ENCODE results near the gene LINS1. TPM values are rescaled to one million over a fixed set of nuclear protein-coding genes. Genes with fewer than 3 reads are reported as not detected.

LINS1 gene
- total RNA-seq, 4 donors from 2014 or later = 11.7 to 33.0 (median 17.6) TPM

DNA sequence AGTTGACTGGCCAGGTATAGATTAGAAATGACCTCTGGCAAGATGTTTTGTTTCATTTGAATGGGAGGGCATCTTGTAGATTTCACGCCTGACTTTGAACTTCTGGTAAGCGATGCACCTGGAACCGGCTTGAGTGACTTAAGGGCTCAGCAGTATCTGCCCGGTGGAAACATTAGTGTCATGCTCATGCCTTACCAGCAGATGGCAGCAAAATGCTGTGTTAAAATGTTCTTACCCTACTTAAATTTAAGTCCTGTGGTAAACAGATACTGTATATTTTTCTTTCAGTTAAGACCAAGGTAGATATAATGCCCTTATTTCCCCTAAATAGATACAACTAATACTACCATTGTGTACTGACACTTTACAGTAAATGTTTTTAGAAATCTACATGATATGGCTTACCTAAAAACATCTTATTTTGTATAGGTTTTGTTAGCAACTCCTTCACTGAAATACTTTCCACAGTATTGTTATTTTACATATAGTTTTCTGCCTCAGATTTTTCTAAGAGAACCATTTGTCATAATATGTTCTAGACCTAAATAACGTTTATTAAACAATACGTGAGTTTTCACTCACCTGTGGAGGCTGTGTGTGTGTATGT, 25.9 kb upstream of the LINS1 start:
- intact Hi-C loops (cut with DNase I) = loop anchor here (2.0 kb wide), 2 partner anchors 245 to 379 kb away; no protein-coding TSS in a partner anchor
- TF ChIP-seq CTCF (IDR thresholded peaks at IDR 0.05) (peak; percentile 86 to 89 (median 86)), EP300 (IDR thresholded peaks at IDR 0.05) (no peak)
- H3K27me3 ChIP-seq = no peaks in the 10 kb centered on the region
- WGBS = 33% methylated on average over 6 of the region's 6 CpGs
- no peak overlapping the region for H3K27ac ChIP-seq (replicated peaks in 1 of 4)
- no peak overlapping the region for H3K4me3 ChIP-seq
- H3K36me3 ChIP-seq = peaks cover 5 to 36% (median 24%) of the 10 kb centered on the region in 4 donors
- H3K4me1 ChIP-seq = peaks cover 0 to 14% (median 0%) of the 10 kb centered on the region in 4 donors
- no peaks in the 10 kb centered on the region for H3K9me3 ChIP-seq
- no peak for DNase-seq (ENCODE audit: extremely low spot score)

DNA sequence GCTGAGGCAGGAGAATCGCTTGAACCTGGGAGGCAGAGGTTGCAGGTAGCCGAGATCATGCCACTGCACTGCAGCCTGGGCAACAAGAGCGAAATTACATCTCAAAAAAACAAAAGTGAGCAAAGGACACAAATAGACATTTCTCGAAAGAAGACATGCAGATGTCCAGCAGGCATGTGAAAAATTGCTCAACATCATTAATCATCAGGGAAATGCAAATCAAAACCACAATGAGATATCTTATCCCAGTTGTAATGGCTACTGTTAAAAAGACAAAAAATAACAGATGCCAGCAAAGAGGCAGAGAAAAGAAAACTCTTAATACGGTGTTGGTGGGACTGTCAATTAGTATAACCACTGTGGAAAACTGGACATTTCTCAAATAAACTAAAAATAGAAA, 21.3 kb upstream of the LINS1 start:
- Histone ChIP-seq H3K27me3 (no peaks in the 10 kb centered on the region), H3K4me1 (no peaks in the 10 kb centered on the region), H3K9me3 (no peaks in the 10 kb centered on the region), H3K4me3 (no peak overlapping the region), H3K27ac (replicated peaks in 1 of 4) (no peak overlapping the region), H3K36me3 (peaks cover 0 to 18% (median under 1%) of the 10 kb centered on the region in 4 donors)
- no peak for DNase-seq (ENCODE audit: extremely low spot score)
- TF ChIP-seq CTCF (IDR thresholded peaks at IDR 0.05) (no peak), POLR2A (IDR thresholded peaks at IDR 0.05; ENCODE audit: low read depth) (no peak), POLR2AphosphoS5 (IDR thresholded peaks at IDR 0.05) (no peak), EP300 (IDR thresholded peaks at IDR 0.05) (no peak)
- WGBS = 87% methylated on average over 5 of the region's 5 CpGs
- intact Hi-C loops (cut with DNase I) = no loop called here

DNA sequence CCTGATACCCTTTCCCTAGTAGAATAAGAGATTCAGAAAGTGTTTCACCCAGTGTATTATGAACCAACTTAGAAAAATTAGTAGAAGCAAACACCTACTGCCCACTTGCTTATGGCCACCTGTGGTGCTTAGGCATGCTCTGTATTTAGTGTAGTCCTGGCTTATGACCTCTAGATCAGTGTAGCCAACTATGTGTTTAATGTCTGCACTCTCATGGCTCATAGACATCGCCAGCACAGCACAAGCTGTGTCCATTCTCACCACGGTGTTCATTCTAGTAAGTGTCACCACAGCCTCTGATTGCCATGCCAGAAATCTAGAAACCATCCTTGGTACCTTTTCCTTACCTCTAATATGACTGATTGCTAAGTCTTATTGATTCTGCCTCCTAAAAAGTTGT, 14.7 kb upstream of the LINS1 start:
- no peak overlapping the region for H3K4me3 ChIP-seq
- no peak overlapping the region for H3K27ac ChIP-seq (replicated peaks in 1 of 4)
- no peak for TF ChIP-seq POLR2AphosphoS5 (IDR thresholded peaks at IDR 0.05)
- whole genome bisulfite sequencing = 91% methylated on average over 2 of the region's 2 CpGs
- no peaks in the 10 kb centered on the region for H3K4me1 ChIP-seq
- DNase-seq (ENCODE audit: extremely low spot score) = no peak
- H3K36me3 ChIP-seq = peaks cover 16 to 73% (median 33%) of the 10 kb centered on the region in 4 donors
- intact Hi-C loops (cut with DNase I) = no loop called here
- no peaks in the 10 kb centered on the region for H3K9me3 ChIP-seq
- H3K27me3 ChIP-seq = no peaks in the 10 kb centered on the region

- 52% methylated on average over 5 of the region's 5 CpGs for WGBS
- Histone ChIP-seq H3K9me3 (no peaks in the 10 kb centered on the region), H3K36me3 (peaks cover 16 to 77% (median 38%) of the 10 kb centered on the region in 4 donors), H3K27me3 (no peaks in the 10 kb centered on the region), H3K4me1 (no peaks in the 10 kb centered on the region), H3K27ac (replicated peaks in 1 of 4) (no peak overlapping the region), H3K4me3 (no peak overlapping the region)
- TF ChIP-seq CTCF (IDR thresholded peaks at IDR 0.05) = no peak
- no peak for TF ChIP-seq POLR2AphosphoS5 (IDR thresholded peaks at IDR 0.05)
- no peak for TF ChIP-seq EP300 (IDR thresholded peaks at IDR 0.05)
- intact Hi-C loops (cut with DNase I) = no loop called here
- DNase-seq (ENCODE audit: extremely low spot score) = no peak
Measured at GRCh38 chr15:100615801-100616200, 13.8 kb upstream of the LINS1 start.

GRCh38 chr15:100614918-100615317, 12.9 kb upstream of the LINS1 start:
- Histone ChIP-seq H3K9me3 (no peaks in the 10 kb centered on the region), H3K4me1 (no peaks in the 10 kb centered on the region), H3K4me3 (no peak overlapping the region), H3K27ac (replicated peaks in 1 of 4) (no peak overlapping the region), H3K36me3 (peaks cover 23 to 80% (median 46%) of the 10 kb centered on the region in 4 donors), H3K27me3 (no peaks in the 10 kb centered on the region)
- DNase-seq (ENCODE audit: extremely low spot score) = no peak
- TF ChIP-seq POLR2AphosphoS5 (IDR thresholded peaks at IDR 0.05) = no peak
- no peak for TF ChIP-seq CTCF (IDR thresholded peaks at IDR 0.05)
- no peak for TF ChIP-seq EP300 (IDR thresholded peaks at IDR 0.05)
- TF ChIP-seq POLR2A (IDR thresholded peaks at IDR 0.05; ENCODE audit: low read depth) = no peak
- WGBS = 91% methylated on average over 4 of the region's 4 CpGs
- intact Hi-C loops (cut with DNase I) = no loop called here
